Gastroesophageal sphincter (tissue), 3 donors: Measurements from ENCODE around the gene P2RY13.

Experiments used
- POLR2A ChIP-seq, 2 donors: fragments of 450-650 bp; IDR thresholded peaks; one replicate each; pipeline ENCODE4 v1.6.1; 2017; ENCODE audit warnings: antibody characterized with exemption in 2 of 2, mild to moderate bottlenecking in 2 of 2, moderate library complexity in 1 of 2
- POLR2AphosphoS5 ChIP-seq: sonication (generic); formaldehyde crosslinking; IDR thresholded peaks from one replicate; pipeline ENCODE4 v1.6.1; 2017; ENCODE audit warnings: antibody characterized with exemption
- TF ChIP-seq, protein P1 (sequence below), 4 experiments: fragments of 200-600 bp in 2 of 4; fragments of 450-650 bp in 2 of 4; sonication (generic) in 1 of 4; IDR thresholded peaks; one replicate each; pipeline ENCODE4 v1.5.1; 2017 to 2019; ENCODE audit warnings: antibody characterized with exemption in 4 of 4, mild to moderate bottlenecking in 2 of 4, moderate library complexity in 2 of 4

DNA sequence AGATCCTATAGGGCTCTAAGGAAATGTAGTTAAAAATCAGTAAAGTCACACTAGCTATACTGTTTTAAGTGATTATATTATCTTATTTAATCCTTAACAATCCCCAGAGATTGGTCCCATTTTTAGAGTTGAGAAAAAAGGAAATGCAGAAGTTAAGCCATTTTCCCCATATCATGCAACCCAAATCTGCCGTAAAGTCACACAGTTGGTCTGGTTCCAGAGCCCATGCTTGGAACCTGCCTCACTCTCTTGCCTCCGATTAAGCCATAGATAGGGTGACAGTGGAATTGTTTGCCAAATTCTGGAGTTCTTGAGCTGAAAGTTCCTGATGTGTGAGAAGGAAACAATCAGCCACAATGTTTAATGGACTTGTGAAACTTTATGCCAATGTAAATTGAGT is 2.3 kb upstream of the P2RY13 start:
- TF ChIP-seq POLR2A (IDR thresholded peaks at IDR 0.05) (no peak), POLR2AphosphoS5 (no peak)
- TF ChIP-seq, protein P1, sequence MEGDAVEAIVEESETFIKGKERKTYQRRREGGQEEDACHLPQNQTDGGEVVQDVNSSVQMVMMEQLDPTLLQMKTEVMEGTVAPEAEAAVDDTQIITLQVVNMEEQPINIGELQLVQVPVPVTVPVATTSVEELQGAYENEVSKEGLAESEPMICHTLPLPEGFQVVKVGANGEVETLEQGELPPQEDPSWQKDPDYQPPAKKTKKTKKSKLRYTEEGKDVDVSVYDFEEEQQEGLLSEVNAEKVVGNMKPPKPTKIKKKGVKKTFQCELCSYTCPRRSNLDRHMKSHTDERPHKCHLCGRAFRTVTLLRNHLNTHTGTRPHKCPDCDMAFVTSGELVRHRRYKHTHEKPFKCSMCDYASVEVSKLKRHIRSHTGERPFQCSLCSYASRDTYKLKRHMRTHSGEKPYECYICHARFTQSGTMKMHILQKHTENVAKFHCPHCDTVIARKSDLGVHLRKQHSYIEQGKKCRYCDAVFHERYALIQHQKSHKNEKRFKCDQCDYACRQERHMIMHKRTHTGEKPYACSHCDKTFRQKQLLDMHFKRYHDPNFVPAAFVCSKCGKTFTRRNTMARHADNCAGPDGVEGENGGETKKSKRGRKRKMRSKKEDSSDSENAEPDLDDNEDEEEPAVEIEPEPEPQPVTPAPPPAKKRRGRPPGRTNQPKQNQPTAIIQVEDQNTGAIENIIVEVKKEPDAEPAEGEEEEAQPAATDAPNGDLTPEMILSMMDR (IDR thresholded peaks at IDR 0.05): no peak
